ENCODE measurements around the gene FMO3.

The FMO3 gene

DNA sequence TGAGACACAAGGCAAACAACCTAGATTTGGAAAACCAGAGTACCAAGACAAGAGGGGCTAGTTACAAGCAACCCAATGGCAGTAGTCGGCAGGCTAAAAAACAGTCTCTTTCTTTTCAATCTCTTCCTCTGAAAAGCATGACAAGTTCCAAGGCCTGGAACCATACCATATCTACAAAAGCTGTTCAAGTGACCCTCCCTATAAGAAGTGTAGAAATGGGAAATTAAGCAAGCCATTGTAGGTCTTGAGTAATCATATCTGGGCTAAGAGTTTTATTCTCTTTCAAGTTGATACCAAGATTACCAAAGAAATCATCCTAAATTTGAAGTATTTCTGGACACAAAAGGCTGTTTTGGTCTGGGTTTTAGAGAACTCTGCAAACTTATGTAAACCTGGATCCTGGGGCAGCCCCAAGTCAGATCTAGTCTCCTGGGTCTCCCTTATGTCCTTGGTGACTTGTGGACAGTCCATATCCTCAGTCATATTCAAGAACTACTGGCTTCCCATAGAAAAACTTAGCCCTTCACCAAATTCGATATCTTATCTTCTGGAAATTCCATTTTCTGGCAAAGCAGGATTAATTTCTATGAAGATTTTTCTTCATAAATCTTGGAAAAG lies 24.7 kb downstream of the FMO3 start:
- DNase-seq (ENCODE audit: low read depth in 3 of 3, low spot score in 1 of 3) = no peak

DNA sequence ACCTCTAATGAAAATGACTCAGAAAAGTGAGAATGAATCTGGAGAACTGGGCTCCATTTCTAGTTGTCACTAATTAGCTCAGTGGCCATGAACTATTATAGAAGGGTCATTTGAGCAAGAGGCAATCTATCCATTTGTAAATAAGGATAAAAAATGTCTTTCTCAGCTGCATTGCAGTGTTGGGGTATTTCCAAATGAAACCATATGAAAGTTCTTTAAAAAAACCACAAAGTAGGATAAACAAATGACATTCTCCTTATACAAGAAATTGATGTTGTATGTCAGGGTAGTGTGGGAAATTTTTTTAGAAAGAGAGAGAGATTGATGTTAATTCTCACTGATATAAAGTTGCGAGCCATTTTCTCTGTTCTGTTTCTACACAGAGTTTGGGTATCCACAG lies 26.0 kb downstream of the FMO3 start:
- DNase-seq (ENCODE audit: low read depth in 3 of 3, low spot score in 1 of 3) = no peak

DNA sequence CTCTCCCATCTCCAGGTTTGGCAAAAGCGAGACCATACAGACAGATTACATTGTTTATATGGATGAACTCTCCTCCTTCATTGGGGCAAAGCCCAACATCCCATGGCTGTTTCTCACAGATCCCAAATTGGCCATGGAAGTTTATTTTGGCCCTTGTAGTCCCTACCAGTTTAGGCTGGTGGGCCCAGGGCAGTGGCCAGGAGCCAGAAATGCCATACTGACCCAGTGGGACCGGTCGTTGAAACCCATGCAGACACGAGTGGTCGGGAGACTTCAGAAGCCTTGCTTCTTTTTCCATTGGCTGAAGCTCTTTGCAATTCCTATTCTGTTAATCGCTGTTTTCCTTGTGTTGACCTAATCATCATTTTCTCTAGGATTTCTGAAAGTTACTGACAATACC lies 26.4 kb downstream of the FMO3 start:
- DNase-seq (ENCODE audit: low read depth in 3 of 3, low spot score in 1 of 3) = no peak

DNA sequence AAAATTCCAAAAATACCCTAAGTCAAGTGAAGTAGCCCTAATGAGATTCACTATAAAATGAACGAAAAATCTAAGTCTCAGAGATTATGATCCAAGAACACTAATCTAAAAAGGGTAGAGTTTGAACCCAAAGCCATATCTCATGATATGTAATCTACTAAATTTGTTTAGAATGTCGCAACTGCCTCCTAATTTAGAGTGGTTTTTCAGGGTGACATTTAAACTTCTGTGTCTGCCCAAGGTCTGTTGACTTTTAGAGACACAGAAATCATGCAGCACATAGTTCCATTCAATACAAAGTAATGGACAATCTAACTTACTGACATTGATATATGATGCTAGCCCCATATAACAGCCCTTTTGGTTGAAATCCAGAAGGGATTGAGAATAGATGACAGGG lies 28.9 kb downstream of the FMO3 start:
- no peak for DNase-seq (ENCODE audit: low read depth in 3 of 3, low spot score in 1 of 3)

DNA sequence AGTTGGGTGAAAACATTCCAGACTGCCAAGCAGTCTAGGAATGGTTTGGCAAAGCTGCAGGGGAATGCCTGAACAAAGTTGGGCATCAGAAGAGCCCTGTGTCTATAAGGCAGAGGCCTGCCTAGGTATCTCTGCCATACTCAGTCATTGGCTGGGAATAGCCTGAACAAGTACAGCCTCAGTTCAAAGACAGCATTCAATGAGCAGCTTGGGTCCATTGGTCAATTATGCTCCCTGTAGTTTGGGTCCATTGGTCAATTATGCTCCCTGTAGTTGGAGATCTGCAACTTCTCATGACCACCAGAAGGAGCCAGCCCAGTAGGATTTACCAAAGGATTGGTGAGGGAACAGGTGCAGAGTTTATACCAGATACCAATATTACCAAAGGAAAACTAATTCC lies 31.6 kb downstream of the FMO3 start:
- no peak for DNase-seq (ENCODE audit: low read depth in 3 of 3, low spot score in 1 of 3)

DNA sequence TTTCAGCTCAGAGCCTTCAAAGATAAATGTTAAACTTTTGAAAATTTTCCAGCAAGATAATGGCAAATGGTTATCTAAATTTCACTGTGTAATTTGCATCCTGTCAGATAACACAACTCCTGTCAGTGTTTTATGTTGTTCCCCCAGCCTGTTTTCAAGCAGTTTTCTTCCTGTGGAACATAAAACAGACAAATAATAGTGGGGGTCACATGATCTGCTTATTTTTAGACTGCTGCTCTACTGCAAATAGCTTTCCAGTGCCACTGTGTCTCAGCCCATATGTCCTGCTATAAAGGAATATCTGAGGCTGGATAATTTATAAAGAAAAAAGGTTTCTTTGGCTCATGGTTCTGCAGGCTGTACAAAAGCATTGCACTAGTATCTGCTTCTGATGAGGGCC lies 32.2 kb downstream of the FMO3 start:
- no peak for DNase-seq (ENCODE audit: low read depth in 3 of 3, low spot score in 1 of 3)

DNA sequence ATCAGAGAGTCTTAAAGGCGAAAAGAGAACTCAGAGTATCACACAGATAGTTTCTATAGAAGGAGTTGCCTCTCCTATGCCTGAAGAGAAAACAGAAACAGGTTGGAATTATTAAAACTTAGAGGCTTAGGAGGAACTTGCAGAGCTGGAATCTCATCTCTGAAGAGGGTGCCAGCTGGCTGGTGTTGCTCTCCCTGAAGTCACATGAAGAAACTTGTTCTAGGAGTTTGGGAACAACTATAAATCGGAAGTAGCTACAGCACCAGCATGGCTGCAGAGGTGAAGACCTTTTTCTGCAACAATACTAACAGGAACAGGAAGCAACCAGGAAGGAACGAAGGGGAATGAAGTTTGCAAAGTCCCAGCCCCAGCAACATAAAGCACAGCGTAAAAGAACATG lies 35.8 kb downstream of the FMO3 start:
- DNase-seq (ENCODE audit: low read depth in 3 of 3, low spot score in 1 of 3) = no peak

DNA sequence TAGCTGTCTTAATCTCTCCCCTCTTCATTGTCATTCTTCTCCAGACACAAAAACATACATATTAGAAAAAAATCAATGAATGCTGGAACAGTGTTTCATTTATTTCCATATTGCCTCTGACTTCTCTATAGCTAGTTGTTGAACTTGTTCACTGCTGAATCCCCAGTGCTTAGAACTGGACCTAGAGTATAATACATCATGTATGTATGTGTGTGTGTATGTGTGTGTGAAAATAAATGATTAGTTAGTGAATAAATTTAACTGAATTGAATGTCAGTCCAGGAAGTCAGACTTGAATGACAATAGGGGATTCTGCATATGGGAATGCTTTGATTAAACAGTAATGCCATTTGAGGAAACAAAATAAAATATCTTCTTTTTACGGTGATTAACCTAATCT lies 36.4 kb downstream of the FMO3 start:
- no peak for DNase-seq (ENCODE audit: low read depth in 3 of 3, low spot score in 1 of 3)

DNA sequence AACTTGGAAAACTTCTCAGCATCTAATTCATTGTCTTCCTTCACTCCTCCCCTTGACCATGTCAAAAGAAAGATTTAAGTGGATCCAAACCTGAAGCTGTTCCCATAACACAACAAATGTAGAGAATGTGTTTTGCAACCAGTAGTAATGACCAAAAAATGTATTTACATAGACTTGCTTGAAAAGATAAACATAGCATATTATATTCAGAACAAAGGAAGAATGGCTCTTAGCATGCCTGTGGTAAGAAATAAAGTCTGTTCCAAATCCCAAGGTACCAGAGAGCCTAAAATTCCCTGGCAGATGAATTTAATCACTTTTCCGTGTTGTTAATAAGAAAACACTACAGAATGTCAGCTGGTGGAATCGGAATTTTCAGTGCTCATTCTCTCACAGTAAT lies 36.8 kb downstream of the FMO3 start:
- no peak for DNase-seq (ENCODE audit: low read depth in 3 of 3, low spot score in 1 of 3)

DNA sequence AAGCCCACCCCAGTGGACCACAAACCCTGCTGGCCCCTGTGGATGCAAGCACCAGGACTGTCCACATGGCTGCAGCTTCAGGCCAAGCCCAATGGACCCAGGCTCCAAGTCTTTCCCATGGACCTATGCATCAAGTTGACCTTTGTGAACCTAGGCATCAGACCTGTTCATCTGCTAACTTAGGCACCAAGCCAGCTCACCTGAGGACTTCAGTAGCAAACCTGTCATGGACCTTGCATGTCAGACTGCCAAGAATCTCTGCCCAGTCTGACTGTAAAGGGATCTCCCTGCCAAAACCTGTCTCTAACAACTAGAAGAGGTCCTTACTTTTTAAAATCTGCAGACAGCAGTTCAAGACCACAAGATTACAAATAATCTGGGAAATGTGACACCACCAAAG lies 37.8 kb downstream of the FMO3 start:
- DNase-seq (ENCODE audit: low read depth in 3 of 3, low spot score in 1 of 3) = no peak

DNA sequence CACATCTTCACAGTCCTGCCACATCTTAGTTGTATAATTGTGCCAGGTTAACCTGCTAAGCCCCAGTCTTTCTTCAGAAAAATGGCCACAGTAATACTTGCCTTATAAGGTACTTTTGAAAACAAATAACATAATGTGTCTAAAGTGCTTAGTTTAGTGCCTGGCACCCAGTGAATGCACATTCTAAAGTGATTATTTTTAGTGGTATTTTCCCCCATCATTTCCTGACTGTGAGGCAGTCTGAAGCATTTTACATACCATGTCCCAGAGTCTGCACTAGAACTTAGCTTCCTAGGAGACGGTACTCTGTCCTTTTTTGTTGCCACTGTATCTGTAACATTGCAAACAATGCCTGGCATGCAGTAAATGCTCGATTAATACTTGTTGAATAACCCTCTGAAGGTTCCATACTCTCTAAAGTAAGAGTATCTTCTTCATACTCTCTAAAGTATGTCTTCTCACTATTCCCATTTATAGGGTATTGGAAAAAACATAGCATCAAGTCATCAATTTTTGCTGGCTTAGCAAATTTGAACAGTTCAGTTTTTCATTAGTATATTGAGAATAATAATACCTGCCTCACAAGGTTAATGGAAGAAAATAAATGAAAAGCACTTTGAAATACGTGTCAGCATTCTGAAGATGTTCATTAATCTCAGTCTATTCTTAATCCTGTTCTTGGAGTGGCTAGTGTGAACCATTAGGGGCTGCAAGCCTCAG lies 43.7 kb downstream of the FMO3 start:
- DNase-seq (ENCODE audit: low read depth in 3 of 3, low spot score in 1 of 3) = no peak

DNA sequence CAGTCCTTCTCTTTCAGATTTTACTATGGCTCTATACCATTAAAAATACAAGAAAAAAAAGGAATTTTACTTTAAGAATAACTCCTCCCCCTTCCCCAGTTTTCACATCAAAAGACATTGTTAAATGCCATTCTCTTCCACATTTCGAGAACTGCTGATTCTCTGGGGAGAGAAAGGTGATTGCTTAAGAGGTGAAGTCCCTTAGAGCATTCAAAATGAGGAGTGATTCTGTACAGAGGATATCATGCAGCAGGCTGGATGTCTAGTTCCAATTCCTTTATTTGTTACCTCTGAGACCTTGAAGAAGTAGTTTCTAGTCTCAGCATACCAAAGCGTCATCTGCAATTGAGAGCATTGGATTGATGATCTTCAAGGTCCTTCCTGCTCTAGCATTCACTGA lies 46.9 kb downstream of the FMO3 start:
- DNase-seq (ENCODE audit: low read depth in 3 of 3, low spot score in 1 of 3) = no peak

DNA sequence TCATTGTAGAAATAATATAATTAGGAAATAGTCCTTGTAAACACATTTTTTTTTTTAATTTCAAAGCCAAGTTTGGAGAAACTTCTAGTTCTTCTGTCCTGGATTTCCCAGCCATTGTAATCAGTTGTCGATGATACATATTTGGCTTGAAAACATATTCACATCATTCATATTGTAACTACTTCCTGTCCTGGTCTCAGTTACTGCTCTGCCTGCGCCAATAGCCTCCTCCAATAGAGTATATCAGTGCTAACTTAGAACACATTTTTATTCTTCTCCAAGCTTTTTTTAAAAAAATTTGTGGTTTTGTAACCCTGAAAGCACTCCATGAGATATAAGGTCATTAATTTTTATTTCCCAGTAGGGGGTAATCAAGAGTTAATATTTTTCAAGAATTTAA lies 48.3 kb downstream of the FMO3 start:
- no peak for DNase-seq (ENCODE audit: low read depth in 3 of 3, low spot score in 1 of 3)

DNA sequence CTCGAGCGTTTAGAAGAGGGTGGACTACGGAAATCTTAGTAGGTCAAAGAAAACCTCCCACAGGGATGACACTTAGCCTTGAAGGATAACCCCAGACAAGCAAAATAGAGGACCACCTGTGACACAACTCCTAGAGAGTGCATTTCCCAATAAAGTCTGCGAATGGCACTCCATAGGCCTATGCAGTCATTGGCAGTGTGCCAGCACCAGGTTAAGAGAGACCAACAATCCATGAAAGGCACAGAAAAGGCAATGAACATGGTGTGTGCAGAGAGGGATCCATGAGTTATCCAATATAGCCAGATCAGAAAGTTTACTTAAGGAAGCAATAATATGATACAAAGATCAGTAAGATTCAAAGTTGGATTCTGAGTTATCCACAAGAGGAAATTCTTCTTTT lies 49.2 kb downstream of the FMO3 start:
- DNase-seq (ENCODE audit: low read depth in 3 of 3, low spot score in 1 of 3) = no peak

DNA sequence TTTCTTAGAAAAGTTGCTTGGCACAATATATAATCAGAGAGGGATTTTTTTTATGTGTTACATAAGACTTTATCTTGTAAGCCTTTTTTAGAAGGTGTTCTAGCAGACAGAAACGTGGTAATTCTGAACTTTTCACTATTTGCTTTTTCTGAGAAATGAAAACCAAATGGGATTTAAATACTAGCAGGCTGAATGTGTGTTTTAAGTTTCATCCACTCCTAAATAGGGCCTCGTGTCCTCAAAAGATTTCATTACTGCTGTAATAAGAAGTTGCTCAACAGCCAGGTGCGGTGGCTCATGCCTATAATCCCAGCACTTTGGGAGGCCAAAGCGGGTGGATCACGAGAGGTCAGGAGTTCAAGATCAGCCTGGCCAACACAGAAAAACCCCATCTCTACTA lies 49.7 kb downstream of the FMO3 start:
- no peak for DNase-seq (ENCODE audit: low read depth in 3 of 3, low spot score in 1 of 3)

DNA sequence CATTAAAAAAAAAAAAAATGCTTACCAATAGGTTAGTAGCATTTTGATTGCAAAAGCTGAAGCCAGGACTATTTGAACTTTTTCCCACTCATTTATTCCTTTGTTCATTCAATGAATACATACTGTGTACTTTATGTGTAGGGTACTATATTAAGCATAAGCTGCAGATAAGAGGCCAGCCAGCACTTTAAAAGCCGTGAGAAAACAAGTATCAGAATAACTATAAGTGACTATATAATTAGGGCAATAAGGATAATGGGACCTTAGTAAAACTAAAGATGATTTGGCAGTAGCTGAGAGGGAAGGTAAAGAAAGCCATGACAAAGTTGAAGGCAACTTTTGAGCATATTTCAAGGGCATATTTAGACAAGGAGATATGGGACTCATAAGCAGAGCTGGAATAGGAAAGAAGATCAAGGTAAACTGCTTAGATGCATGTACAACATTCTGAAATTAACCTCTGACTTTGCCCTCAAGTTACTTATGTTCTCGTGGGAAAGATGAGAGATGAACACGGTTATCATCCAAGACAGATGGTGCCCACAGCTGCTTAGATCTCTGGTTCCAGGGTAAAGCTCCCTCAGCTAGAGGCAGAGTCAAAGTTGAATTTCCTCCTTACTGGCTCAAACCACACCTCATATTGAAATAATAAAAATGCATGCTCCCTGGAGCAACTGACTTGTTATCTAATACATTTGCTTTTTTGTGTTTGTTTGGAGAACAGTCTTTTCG lies 50.4 kb downstream of the FMO3 start:
- no peak for DNase-seq (ENCODE audit: low read depth in 3 of 3, low spot score in 1 of 3)

DNA sequence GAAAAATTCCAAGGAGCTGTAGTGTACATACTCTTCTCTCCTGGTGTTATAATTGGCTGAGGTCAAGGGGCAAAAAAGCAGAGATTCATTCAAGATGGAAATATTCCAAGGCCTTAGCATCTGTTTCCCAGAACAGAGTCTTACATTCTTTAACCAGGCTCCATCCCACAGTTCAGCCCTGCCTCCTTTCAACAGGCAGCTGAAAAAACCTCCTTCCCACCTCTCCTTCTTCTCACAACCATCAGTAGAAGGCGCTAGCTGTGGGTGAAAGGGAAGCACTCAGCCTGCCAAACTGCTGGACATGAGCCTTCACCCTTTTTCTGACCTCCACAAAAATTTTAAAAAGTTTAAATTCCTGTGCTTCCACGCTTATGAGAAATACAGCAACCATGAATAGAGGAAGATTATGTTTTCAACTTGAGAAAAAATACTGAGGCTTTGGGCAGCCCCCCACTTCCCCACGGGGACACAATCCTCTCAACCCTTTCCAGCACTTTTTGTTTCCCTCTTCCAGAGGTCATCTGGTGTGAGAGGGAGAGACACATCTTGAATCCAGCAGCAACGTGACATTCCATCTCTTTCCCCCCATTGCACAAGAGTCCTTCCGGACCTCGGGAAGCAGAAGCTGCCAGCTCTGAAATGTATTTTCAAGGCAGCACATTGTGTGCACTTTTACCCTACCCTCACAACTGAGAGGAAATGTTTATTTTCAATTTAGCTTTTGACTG lies 51.1 kb downstream of the FMO3 start:
- no peak for DNase-seq (ENCODE audit: low read depth in 3 of 3, low spot score in 1 of 3)

DNA sequence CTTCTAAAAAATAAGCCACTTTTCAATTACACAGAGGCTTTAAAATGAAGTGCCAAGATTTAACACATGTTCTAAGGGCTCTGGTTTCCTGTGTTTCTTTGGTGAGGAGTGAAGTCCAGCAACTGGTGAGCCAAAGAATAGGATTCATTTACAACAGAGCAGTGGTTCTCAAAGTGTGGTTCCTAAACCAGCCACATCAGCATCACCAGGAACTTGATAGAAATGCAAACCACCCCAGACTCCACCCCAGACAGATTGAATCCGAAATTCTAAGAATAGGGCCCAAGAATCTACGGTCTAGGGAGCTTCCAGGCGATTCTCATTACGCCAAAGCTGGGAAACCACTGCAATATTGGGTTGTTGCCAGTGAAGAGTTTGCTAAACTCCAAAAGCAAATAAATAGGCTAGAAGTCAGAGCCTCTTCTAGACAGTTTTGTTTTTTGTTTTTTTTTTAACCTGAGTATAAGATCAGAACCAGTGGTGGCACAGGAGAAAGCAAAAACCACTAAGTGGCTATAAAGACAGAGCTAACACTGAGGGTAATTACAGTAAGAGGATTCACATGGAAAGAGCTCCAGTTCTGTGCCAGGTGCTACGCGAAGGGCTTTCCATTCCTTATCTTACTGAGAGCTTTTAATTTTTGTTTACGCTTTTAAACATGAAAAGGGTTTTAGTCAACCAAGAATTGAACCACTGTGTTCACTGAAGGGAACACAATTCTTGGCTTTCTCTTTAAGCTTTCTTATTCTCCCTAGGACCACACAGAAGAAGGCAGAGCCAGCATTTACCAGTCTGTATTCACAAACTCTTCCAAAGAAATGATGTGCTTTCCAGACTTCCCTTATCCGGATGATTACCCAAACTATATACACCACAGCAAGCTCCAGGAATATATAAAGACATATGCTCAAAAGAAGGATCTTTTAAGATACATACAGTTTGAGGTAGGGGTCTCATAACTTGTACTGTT lies 52.0 kb downstream of the FMO3 start:
- DNase-seq (ENCODE audit: low read depth in 3 of 3, low spot score in 1 of 3) = no peak

DNA sequence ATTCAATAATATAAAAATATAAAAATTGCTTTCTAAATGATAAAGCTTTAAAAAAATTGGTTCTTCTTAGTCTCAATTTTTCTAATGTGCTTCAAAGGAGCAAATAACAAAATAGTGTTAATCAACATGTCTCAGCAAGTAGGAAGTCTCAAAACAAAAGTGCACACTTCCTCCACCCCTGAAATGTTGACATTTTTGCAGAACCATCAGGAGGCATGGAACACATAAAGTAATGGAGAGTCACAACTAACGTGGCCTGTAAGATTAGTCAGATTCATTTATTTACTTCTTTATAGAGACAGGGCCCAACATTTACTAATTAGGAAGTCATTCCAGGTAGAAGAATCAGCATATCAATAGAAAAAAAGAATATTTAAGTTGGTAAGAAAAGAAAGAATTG lies 59.5 kb downstream of the FMO3 start:
- no peak for DNase-seq (ENCODE audit: low read depth in 3 of 3, low spot score in 1 of 3)

DNA sequence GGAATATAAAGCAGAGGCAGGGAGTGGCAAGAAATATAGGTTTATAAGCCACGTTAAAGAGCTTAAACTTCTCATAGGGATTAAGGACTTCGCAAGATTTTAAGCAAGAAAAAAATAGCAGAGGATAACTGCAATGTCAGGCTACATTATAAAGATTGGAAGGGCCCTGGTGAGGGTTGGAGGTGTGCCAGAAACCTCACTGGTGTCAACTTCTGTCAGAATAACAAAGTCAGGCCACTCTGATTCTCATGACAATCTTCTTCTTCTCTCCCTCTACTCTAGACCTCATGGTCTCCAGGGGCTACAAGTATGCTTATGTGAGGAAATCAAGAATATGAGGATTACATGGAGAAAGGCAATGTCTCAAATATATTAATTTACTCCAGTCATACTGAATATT lies 61.8 kb downstream of the FMO3 start:
- DNase-seq (ENCODE audit: low read depth in 3 of 3, low spot score in 1 of 3) = no peak

DNA sequence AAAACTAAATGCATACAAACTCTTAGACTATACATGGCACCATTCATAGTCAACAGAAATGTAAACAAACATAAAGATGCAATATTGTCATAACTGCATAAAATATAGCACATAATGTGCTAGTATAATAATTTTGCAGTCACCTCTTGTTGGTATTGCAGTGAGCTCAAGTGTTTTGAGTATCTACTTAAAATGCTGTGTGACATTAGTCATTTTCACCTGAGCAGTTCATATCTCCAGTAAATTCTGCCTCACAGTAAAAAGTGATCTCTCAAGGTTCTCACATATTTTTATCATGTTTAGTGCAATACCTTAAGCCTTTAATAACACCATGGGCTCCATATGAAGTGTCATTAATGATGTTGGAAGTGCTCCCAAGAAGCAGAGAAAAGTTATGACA lies 64.8 kb downstream of the FMO3 start:
- DNase-seq (ENCODE audit: low read depth in 3 of 3, low spot score in 1 of 3) = no peak
